K562 (cell line): Measurements from ENCODE around the gene SLC9A1. TPM values are rescaled to one million over a fixed set of nuclear protein-coding genes. Genes with fewer than 3 reads are reported as not detected.
A peak's percentile ranks its signal among the peaks of the same experiment; 100 is the strongest.

ENCODE experiments used
- ATAC-seq: fragments of 200-7000 bp; cut with Tn5 transposase; 3 replicates; pipeline ENCODE4 v1.9.1; 2020; ENCODE audit warnings: moderate library complexity
- BruUV-seq: library from RNA; stranded (reverse); fragments of 400-500 nt; replicated peaks from 2 replicates; lab custom pipeline; 2021; lab: Mats Ljungman, UMichigan
- CTCF ChIA-PET: fragments of 300-600 bp; formaldehyde crosslinking; extraction: SDS; loops from one replicate; lab custom pipeline; 2021; ENCODE audit warnings: low intra/inter-chr PET ratio; lab: Yijun Ruan, JAX
- POLR2A ChIA-PET: fragments of 300-600, 350-650 bp; sonication (Branson Sonifier 250); formaldehyde crosslinking; extraction: SDS; loops from one replicate; lab custom pipeline; 2021; ENCODE audit warnings: antibody characterized with exemption, inconsistent platforms; lab: Yijun Ruan, JAX
- DNase-seq, 4 experiments: peaks; one replicate each; pipeline versions ENCODE4 v3.0.0 to v3.0.0-alpha.2; 2011 to 2018; ENCODE audit warnings: low spot score in 3 of 4, mixed read lengths in 3 of 4; ENCODE audit errors: extremely low read depth in 1 of 4
- FAIRE-seq: peaks from 2 replicates; lab custom pipeline; 2011; peaks lifted over from hg19 to GRCh38; lab: Jason Lieb, UNC
- H2AFZ ChIP-seq: 2 replicates; pipeline ENCODE4 v1.6.0; 2011; ENCODE audit warnings: low read depth, low read length, control low read depth, inconsistent platforms
- H3K27ac ChIP-seq: fragments of 200-600 bp; 3 replicates; pipeline ENCODE4 v1.8.0; 2011; ENCODE audit warnings: low read depth, mild to moderate bottlenecking, control low read depth, inconsistent platforms, low read length, moderate library complexity, mixed read lengths; ENCODE audit errors: extremely low read depth
- H3K27me3 ChIP-seq, 2 experiments: fragments of 300-600 bp in 1 of 2; 2 replicates in 1 of 2; 3 replicates in 1 of 2; pipeline versions ENCODE4 v1.6.0 to v1.8.0; 2011; ENCODE audit warnings: inconsistent platforms in 2 of 2, low read length in 2 of 2, mild to moderate bottlenecking in 1 of 2, mixed read lengths in 1 of 2, moderate library complexity in 1 of 2; ENCODE audit not compliant: control insufficient read depth in 2 of 2, insufficient read depth in 2 of 2
- H3K36me3 ChIP-seq: fragments of 300-600 bp; 3 replicates; pipeline ENCODE4 v1.8.0; 2011; ENCODE audit warnings: mild to moderate bottlenecking, low read length, inconsistent platforms; ENCODE audit not compliant: control insufficient read depth, insufficient read depth
- H3K4me1 ChIP-seq, 2 experiments: fragments of 200-600 bp in 1 of 2; replicated peaks in 1 of 2; 2 replicates in 1 of 2; 3 replicates in 1 of 2; pipeline versions ENCODE4 v1.5.1 to v1.8.0; 2011; ENCODE audit warnings: inconsistent platforms in 2 of 2, low read length in 2 of 2, mild to moderate bottlenecking in 1 of 2, mixed read lengths in 1 of 2, moderate library complexity in 1 of 2; ENCODE audit not compliant: control insufficient read depth in 2 of 2, insufficient read depth in 2 of 2
- H3K4me2 ChIP-seq: 2 replicates; pipeline ENCODE4 v1.6.1; 2011; ENCODE audit warnings: low read length, control low read depth, inconsistent platforms, mixed read lengths; ENCODE audit not compliant: insufficient read depth
- H3K4me3 ChIP-seq: fragments of 200-600 bp; sonication (generic), shearing (Covaris generic); 2 replicates; pipeline ENCODE4 v1.5.1; 2016; ENCODE audit warnings: control low read depth, inconsistent platforms
- H3K79me2 ChIP-seq: fragments of 200-600 bp; 3 replicates; pipeline ENCODE4 v1.8.0; 2011; ENCODE audit warnings: low read length, inconsistent platforms; ENCODE audit not compliant: control insufficient read depth, insufficient read depth
- H3K9ac ChIP-seq, 2 experiments: 2 replicates each; pipeline versions ENCODE4 v1.6.0 to v1.6.1; 2011; ENCODE audit warnings: low read depth in 2 of 2, low read length in 2 of 2, control low read depth in 1 of 2, inconsistent platforms in 1 of 2, mild to moderate bottlenecking in 1 of 2, mixed read lengths in 1 of 2; ENCODE audit not compliant: insufficient read depth in 1 of 2
- H3K9me1 ChIP-seq: one replicate; pipeline ENCODE4 v1.6.0; 2011; ENCODE audit warnings: inconsistent platforms, mild to moderate bottlenecking, low read length, moderate library complexity; ENCODE audit not compliant: control insufficient read depth, insufficient read depth
- H3K9me3 ChIP-seq: replicated peaks from 2 replicates; pipeline ENCODE4 v1.5.1; 2011; ENCODE audit warnings: low read depth, low read length, inconsistent platforms; ENCODE audit not compliant: control insufficient read depth, insufficient read depth
- H4K20me1 ChIP-seq: replicated peaks from 2 replicates; pipeline ENCODE4 v1.6.1; 2011; ENCODE audit warnings: low read length, inconsistent platforms, mixed read lengths; ENCODE audit not compliant: control insufficient read depth, insufficient read depth
- CC2D1A ChIP-seq: fragments of 450-650 bp; IDR thresholded peaks from 2 replicates; pipeline ENCODE4 v1.6.1; 2017; ENCODE audit warnings: mild to moderate bottlenecking
- ESRRA ChIP-seq: fragments of 450-650 bp; IDR thresholded peaks from 2 replicates; pipeline ENCODE4 v1.6.1; 2014; ENCODE audit warnings: low read depth, mild to moderate bottlenecking, moderate library complexity, borderline replicate concordance
- GABPB1 ChIP-seq: sonication (generic); formaldehyde crosslinking; IDR thresholded peaks from 2 replicates; pipeline ENCODE4 v1.8.0; 2022; ENCODE audit warnings: mild to moderate bottlenecking, missing genetic modification reagents
- GATAD2B ChIP-seq: fragments of 450-650 bp; IDR thresholded peaks from 2 replicates; pipeline ENCODE4 v1.6.1; 2017; ENCODE audit warnings: mild to moderate bottlenecking, borderline replicate concordance
- HDAC2 ChIP-seq: fragments of 450-650 bp; IDR thresholded peaks from 2 replicates; pipeline ENCODE4 v1.6.1; 2016; ENCODE audit warnings: mild to moderate bottlenecking
- KDM1A ChIP-seq, 2 experiments: fragments of 450-650 bp; IDR thresholded peaks; 2 replicates each; pipeline ENCODE4 v1.6.1; 2016; ENCODE audit warnings: mild to moderate bottlenecking in 2 of 2
- RB1 ChIP-seq: fragments of 450-650 bp; IDR thresholded peaks from 2 replicates; pipeline ENCODE4 v1.6.1; 2017; ENCODE audit warnings: low read depth, mild to moderate bottlenecking
- RFX5 ChIP-seq: IDR thresholded peaks from 2 replicates; pipeline ENCODE4 v1.6.1; 2011; ENCODE audit warnings: low read depth, mild to moderate bottlenecking, improper control_type of control experiment, low read length
- TBL1XR1 ChIP-seq, 2 experiments: IDR thresholded peaks; 2 replicates each; pipeline ENCODE4 v1.6.1; 2012; ENCODE audit warnings: improper control_type of control experiment in 2 of 2, low read length in 2 of 2, mild to moderate bottlenecking in 1 of 2
- ZEB2 ChIP-seq: fragments of 450-650 bp; IDR thresholded peaks from 2 replicates; pipeline ENCODE4 v1.6.1; 2016
- ZFP30 ChIP-seq: fragments of 250-450 bp; sonication (Bioruptor Pico); IDR thresholded peaks from 2 replicates; pipeline ENCODE4 v1.8.0; 2022; ENCODE audit warnings: moderate library complexity, mild to moderate bottlenecking, inconsistent platforms, borderline replicate concordance
- ZNF347 ChIP-seq: fragments of 450-650 bp; formaldehyde crosslinking; IDR thresholded peaks from 2 replicates; pipeline ENCODE4 v1.4.0; 2020; ENCODE audit warnings: low read depth, mild to moderate bottlenecking, moderate library complexity
- WGBS: fragments of 100-300 bp; shearing (Covaris generic); methylation state at CpG from one replicate; pipeline ENCODE4 v1.1.6; 2016; ENCODE audit warnings: low coverage, mixed read lengths; ENCODE audit not compliant: insufficient coverage; ENCODE audit errors: missing lambda C conversion rate; 5-methylcytosine and 5-hydroxymethylcytosine counted together
- in situ Hi-C: fragments of 300-500 bp; cut with MboI; formaldehyde crosslinking; loops from 4 replicates; pipeline ENCODE4 v1.15.0; 2018; ENCODE audit warnings: inconsistent platforms, mixed read lengths
- intact Hi-C: fragments of 100-400 bp; cut with micrococcal nuclease; formaldehyde crosslinking; loops from 2 replicates; pipeline ENCODE4 v1.14.2; 2022
- polyA plus RNA-seq, 8 experiments: library from polyadenylated mRNA; depleted of rRNA in 4 of 8; stranded (reverse) in 5 of 8; unstranded in 3 of 8; fragments of >200 nt; fragmentation: Nextera tagmentation in 2 of 8; fragmentation: Illumina TruSeq in 1 of 8; extraction: Ambion mirVana in 2 of 8; extraction: Trizol in 1 of 8; gene quantifications; 2 replicates each; pipeline versions ENCODE4 v1.2.1 to v1.2.3, GENCODE V29; 2011 to 2014; ENCODE audit warnings: inconsistent platforms in 1 of 8, missing spikeins in 1 of 8
- total RNA-seq, 7 experiments: library from RNA; depleted of rRNA in 6 of 7; stranded (reverse); fragments of >200 nt in 6 of 7; fragmentation: Illumina TruSeq in 2 of 7; extraction: Trizol in 2 of 7; gene quantifications; 2 replicates each; pipeline versions ENCODE4 v1.2.1 to v1.2.3, GENCODE V29; 2011 to 2021; ENCODE audit warnings: low replicate concordance in 1 of 7
- TF ChIP-seq, protein P1 (sequence below): fragments of 200-800 bp; sonication (Bioruptor generic); IDR thresholded peaks from 2 replicates; pipeline ENCODE4 v1.6.1; 2017; ENCODE audit warnings: missing genetic modification characterization, missing compliant biosample characterization
- TF ChIP-seq, protein P2 (sequence below), 2 experiments: fragments of 450-650 bp; formaldehyde crosslinking in 1 of 2; IDR thresholded peaks; 2 replicates each; pipeline versions ENCODE4 v1.4.0 to v1.6.1; 2014 to 2020; ENCODE audit warnings: mild to moderate bottlenecking in 2 of 2, borderline replicate concordance in 1 of 2, low read depth in 1 of 2

Gene SLC9A1
- total and polyA plus RNA-seq, 9 of the 15 experiments (the other 6 are each of a cell fraction or from before 2014, with no cell fraction given), result 0.59 to 14.4 (median 2.0) TPM

- H3K4me2 ChIP-seq, result no peak overlapping the region
- peak; percentile 97 for FAIRE-seq
- 3% methylated on average over 5 of the region's 5 CpGs for WGBS
- no peak overlapping the region for H3K4me3 ChIP-seq
- no peaks in the 10 kb centered on the region for H3K9me1 ChIP-seq
- DNase-seq, result peak; percentile 86 to 90 (median 88)
- no peak overlapping the region for H2AFZ ChIP-seq
- no peaks in the 10 kb centered on the region for H3K79me2 ChIP-seq
- no peak overlapping the region for H3K9ac ChIP-seq
- intact Hi-C loops, result loop anchor here (1.0 to 2.0 kb wide), 3 partner anchors 53 to 131 kb away; no protein-coding TSS in a partner anchor
- no peak overlapping the region for H3K27ac ChIP-seq
- in situ Hi-C loops, result loop anchor here (5.0 kb wide), 2 partner anchors 50 to 100 kb away; no protein-coding TSS in a partner anchor
- no peaks in the 10 kb centered on the region; a peak in 1 of 5 replicates for H3K27me3 ChIP-seq
- peak; percentile 84 for ATAC-seq
- H3K36me3 ChIP-seq, result no peaks in the 10 kb centered on the region
- POLR2A ChIA-PET, result interaction anchor here (0.6 to 1.4 kb wide), 6 partner anchors 12 to 101 kb away, joined by 3 to 5 read pairs (median 3); no protein-coding TSS in a partner anchor
- H3K4me1 ChIP-seq, result peaks cover 18 to 41% of the 10 kb centered on the region in 2 experiments
- no TSS peak for BruUV-seq
- no peaks in the 10 kb centered on the region for H4K20me1 ChIP-seq
- CTCF ChIA-PET, result interaction anchor here (0.5 to 9.5 kb wide), 11 partner anchors 45 to 510 kb away, joined by 3 to 227 read pairs (median 5); no protein-coding TSS in a partner anchor
- no peaks in the 10 kb centered on the region for H3K9me3 ChIP-seq
- TF ChIP-seq ESRRA (peak; percentile 39; the same call in 1 of the 2 replicates), HDAC2 (peak; percentile 71), TBL1XR1 (IDR thresholded peaks at IDR 0.05; ENCODE audit: low read length in 2 of 2) (0 out of 4 replicates have a peak, but pooled peaks of 1 of the 2 experiments have one; percentile 22), RB1 (peak; percentile 79; the same call in 1 of the 2 replicates), KDM1A (IDR thresholded peaks at IDR 0.05) (peak; percentile 72 to 73), GATAD2B (peak; percentile 11; the same call in 1 of the 2 replicates), ZEB2 (no peak), CC2D1A (peak; percentile 91), RFX5 (no peak), ZFP30 (CRISPR knock-in tag) (no peak), GABPB1 (peak; percentile 45; the same call in 1 of the 2 replicates), ZNF347 (CRISPR knock-in tag) (no peak)
- TF ChIP-seq, protein P1, sequence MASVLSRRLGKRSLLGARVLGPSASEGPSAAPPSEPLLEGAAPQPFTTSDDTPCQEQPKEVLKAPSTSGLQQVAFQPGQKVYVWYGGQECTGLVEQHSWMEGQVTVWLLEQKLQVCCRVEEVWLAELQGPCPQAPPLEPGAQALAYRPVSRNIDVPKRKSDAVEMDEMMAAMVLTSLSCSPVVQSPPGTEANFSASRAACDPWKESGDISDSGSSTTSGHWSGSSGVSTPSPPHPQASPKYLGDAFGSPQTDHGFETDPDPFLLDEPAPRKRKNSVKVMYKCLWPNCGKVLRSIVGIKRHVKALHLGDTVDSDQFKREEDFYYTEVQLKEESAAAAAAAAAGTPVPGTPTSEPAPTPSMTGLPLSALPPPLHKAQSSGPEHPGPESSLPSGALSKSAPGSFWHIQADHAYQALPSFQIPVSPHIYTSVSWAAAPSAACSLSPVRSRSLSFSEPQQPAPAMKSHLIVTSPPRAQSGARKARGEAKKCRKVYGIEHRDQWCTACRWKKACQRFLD, result no peak
- TF ChIP-seq, protein P2, sequence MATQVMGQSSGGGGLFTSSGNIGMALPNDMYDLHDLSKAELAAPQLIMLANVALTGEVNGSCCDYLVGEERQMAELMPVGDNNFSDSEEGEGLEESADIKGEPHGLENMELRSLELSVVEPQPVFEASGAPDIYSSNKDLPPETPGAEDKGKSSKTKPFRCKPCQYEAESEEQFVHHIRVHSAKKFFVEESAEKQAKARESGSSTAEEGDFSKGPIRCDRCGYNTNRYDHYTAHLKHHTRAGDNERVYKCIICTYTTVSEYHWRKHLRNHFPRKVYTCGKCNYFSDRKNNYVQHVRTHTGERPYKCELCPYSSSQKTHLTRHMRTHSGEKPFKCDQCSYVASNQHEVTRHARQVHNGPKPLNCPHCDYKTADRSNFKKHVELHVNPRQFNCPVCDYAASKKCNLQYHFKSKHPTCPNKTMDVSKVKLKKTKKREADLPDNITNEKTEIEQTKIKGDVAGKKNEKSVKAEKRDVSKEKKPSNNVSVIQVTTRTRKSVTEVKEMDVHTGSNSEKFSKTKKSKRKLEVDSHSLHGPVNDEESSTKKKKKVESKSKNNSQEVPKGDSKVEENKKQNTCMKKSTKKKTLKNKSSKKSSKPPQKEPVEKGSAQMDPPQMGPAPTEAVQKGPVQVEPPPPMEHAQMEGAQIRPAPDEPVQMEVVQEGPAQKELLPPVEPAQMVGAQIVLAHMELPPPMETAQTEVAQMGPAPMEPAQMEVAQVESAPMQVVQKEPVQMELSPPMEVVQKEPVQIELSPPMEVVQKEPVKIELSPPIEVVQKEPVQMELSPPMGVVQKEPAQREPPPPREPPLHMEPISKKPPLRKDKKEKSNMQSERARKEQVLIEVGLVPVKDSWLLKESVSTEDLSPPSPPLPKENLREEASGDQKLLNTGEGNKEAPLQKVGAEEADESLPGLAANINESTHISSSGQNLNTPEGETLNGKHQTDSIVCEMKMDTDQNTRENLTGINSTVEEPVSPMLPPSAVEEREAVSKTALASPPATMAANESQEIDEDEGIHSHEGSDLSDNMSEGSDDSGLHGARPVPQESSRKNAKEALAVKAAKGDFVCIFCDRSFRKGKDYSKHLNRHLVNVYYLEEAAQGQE (IDR thresholded peaks at IDR 0.05; ENCODE audit: borderline replicate concordance), result peak; percentile 97
- TF ChIP-seq, protein P2 (CRISPR knock-in tag; IDR thresholded peaks at IDR 0.05; ENCODE audit: low read depth), result no peak
Measured at GRCh38 chr1:27097484-27097917, 57.4 kb downstream of the SLC9A1 start.
